D341Med (cell line): Measurements from ENCODE around the gene OPTN.
"Not testable (repeated sequence)": the region's sequence is repeated elsewhere in the genome, so short reads cannot be mapped to it uniquely, and the experiment has no call there.

Experiments
- DNase-seq: peaks from one replicate; pipeline ENCODE4 v3.0.0; 2012; ENCODE audit warnings: low spot score

The OPTN gene

GRCh38 chr10:13099666-13100348 lies at the start of gene OPTN:
Gene OPTN (plus strand): TSS chr10:13100163. CDS start chr10:13109123, 8,960 bp downstream.
- peak; percentile 94 for DNase-seq

DNA sequence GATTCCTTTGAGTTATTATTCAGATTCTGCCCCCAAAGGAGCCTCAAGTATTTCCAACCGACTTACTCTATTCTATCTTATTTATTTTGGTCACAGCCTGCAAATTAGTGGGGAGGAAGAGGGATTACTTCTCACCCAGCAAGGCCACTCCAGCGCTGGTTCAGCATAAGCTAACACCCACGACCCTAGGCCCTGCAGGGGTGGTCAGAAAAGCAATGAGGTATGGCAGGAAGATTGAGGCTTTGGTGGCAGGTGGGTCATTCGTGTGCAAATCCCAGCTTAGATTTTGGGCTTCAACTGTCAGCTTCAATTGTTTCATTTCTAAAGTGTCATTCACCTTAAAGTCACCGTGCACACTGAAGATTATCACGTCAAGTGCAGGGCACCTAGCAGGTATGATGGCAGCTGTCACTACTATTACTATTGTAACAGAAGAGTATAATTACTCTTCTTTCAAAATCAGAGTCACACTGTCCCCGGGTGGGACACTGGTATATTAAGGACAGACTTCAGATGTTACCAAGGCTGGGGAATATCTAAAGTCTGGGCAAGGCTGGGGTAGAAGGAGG lies 48.8 kb upstream of the OPTN start:
- no peak for DNase-seq

DNA sequence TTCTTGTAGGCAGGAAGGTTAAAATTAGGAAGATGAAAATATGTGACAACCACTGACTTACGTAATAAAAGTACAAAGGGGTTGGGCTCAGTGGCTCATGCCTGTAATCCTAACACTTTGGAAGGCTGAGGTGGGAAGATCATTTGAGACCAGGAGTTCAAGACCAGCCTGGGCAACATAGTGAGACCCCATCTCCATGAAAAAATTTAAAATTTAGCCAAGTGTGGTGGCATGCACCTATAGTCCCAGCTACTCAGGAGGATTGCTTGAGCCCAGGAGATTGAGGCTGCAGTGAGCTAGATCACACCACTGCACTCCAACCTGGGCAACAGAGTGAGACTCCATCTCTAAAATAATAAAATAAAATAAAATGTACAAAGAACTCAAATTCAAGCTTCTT lies 46.8 kb upstream of the OPTN start:
- not testable (repeated sequence) for DNase-seq

- no peak for DNase-seq
Measured at GRCh38 chr10:13053794-13054462, 46.0 kb upstream of the OPTN start.

DNA sequence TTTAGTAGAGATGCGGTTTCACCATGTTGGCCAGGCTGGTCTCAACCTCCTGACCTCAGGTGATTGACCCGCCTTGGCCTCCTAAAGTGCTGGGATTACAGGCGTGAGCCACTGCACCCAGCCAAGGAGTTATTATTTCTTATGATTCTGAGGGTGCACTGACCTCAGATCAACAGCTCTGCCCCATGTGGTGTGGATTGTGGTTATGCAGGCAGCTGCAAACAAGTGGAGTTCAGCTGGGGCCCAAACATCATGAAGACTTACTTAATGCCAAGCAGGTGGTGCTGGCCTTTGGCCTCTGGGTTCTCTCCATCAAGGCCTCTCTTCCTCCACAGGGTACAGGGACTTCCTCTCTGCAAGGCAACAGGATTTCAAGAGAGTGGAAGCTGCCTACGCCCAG lies 45.1 kb upstream of the OPTN start:
- no peak for DNase-seq

GRCh38 chr10:13056456-13057077 lies 43.4 kb upstream of the OPTN start:
- peak; percentile 46 for DNase-seq

GRCh38 chr10:13062803-13063202 lies 37.2 kb upstream of the OPTN start:
- no peak for DNase-seq

GRCh38 chr10:13066527-13066926 lies 33.4 kb upstream of the OPTN start:
- DNase-seq: no peak

DNA sequence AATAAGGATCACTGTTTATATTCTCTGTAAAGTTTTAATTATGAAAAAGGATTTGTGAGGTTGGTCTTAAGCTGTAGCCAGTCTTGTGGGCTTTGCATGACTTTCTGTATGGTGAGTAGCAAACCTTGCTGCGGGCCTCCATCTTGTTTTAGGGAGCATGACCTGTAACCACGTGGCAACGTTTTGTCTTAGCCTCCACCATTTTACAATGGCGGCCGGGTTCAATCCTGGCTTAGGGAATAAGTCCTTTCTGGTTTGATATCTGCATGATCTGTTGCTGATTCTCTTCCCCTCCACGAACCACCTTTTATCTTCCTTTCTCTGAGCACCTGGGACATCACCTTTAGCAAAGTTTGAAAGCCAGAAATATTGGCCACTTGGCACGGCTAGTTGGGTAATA lies 32.5 kb upstream of the OPTN start:
- no peak for DNase-seq

- DNase-seq: no peak
Measured at GRCh38 chr10:13068071-13068470, 31.9 kb upstream of the OPTN start.

DNA sequence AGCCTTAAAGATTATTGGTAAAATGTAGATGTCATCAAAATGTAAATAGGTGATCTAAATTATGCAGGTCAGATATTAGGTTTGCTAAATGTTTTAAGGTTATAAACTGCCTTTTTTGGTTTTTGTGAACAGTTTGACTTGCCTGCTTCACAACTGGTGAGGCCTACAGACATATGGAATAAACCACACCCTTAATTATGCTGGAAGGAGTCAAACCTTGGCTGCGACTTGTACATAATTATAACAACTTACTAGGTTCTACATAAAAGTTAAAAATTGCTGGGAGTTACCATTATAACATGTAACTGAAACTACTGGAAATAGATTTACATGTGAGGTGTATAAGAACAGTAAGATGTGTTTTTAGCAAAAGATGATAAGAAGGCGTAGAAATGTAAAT lies 31.5 kb upstream of the OPTN start:
- no peak for DNase-seq

DNA sequence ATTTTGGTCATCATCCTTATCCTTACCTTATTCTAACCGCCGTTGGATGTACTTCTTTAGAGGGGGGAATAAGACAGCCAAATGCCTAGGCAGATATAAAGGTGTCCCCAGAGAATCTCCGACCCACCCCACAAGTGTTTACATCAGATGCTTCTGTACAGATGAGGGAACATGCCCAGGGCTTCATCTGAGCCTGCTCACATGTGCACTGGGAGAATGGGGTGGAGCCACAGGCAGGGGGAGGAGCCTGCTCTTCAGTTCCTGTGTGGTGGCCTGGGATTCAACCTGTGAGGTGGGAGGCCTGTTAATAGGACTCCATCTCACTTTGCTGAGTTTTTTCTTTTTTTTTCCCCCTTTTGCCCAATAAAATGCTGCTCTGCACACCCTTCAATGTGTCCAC lies 27.6 kb upstream of the OPTN start:
- no peak for DNase-seq

GRCh38 chr10:13074563-13075451 lies 25.2 kb upstream of the OPTN start:
- DNase-seq: peak; percentile 87

DNA sequence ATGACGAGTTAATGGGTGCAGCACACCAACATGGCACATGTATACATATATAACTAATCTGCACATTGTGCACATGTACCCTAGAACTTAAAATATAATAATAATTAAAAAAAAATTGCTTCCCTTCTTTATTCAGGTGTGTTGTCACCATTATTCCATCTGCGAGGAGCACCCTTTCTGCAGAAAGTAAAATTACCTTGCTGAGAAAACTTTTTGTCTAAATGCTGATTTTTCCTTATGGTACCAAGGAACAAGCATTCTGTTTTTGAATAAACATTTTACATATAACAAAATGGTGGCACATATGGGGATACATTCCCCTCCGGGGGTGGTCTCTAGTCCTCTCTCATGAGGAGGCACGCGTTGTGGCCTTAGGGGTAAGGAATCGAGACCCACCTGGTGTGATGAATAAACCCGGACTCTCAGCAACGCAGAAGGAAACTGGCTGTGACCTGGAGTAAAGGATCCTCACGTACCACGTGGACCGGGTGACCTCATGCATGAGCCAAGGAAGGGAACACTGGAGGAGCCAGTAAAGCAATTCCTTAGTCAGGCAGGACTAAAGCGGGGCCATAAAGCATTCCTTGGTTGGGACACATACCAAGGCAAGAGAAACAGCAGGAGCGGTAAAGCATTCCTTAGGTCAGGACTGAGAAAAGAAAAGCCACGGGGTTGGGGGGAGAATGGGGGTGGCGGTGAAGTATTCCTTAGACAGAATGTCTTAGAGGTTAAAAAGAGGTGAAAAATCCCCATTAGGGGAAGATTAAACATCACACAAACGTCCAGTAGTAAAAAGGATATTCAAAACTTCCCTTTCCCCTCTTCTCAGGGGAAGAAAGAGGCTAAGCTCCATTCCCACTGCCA lies 20.8 kb upstream of the OPTN start:
- no peak for DNase-seq

- DNase-seq: no peak
Measured at GRCh38 chr10:13079776-13080050, 20.2 kb upstream of the OPTN start.

- DNase-seq: no peak
Measured at GRCh38 chr10:13080643-13081042, 19.3 kb upstream of the OPTN start.

GRCh38 chr10:13083700-13084099 lies 16.3 kb upstream of the OPTN start:
- DNase-seq: not testable (repeated sequence)

DNA sequence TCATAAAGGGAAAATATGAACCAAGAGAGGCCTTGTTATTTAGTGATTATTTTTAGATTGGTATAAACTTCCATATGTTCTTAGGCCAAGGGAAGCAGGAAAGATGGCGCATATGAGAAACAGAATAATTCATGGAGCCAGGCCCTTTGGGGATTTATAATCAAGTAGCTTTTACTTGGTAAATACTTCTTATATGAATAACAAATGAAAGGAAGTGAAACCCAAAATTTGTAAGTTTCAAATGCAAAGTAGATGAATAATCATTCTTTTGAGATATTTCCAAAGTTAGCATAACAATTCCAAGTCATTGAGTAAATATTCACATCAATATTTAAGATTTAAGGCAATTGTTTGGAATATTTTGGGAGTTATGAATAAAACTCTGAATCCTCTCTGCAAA lies 13.9 kb upstream of the OPTN start:
- no peak for DNase-seq

- no peak for DNase-seq
Measured at GRCh38 chr10:13087601-13087985, 12.4 kb upstream of the OPTN start.

DNA sequence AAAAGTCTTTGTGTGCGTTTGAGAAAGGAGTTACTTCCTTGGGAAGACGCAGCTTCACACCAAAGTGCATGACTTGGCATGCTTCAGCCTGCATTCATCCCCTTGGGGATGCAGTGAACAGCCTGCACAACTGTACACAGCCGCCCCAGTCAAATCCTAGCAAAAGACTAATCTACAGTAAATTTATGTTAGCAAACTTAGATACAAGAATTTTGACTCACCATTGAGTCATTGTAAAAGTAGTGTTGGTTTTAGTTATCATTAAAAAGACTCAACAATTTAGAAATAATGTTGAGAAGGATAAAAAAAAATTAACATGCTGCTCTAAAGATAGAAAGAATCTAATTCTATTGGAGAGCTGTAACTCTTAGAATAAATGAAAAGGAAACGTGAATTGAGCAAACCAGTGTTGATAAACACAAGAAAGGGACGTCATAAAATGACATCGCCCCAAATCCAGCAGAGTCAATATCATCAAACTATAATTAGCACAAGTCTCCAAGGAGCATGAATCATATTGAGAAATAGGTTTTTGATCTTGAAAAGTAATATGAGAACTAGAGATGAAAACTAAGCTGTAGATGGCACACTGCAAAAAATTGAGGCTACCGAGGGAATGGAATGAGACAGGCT lies 11.9 kb upstream of the OPTN start:
- DNase-seq: no peak

DNA sequence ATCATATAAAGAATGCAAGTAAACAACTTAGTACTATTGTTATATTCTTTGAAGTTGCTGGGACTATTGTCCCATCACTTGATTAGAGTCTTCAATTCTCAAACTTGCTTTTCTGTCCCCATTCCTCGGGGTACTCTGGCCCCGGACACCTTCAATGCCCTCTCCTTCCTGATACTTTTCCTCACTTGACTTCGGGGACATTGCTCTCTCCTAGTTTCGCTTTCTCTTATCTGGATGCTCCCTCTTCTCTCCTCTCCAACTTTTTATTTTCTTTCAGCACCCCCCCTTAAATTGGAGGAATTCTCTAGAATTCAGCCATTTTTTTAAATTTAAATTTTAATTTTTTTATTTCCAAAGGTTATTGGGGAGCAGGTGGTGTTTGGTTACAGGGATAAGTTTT lies 10.6 kb upstream of the OPTN start:
- no peak for DNase-seq
